SK-N-SH treated with all-trans-retinoic acid at 6 μM for 48 hours (cell line): Measurements from ENCODE around the gene PTPRG.

Source experiments
- ATAC-seq: fragments of 200-7000 bp; cut with Tn5 transposase; 3 replicates; pipeline ENCODE4 v1.9.1; 2020; ENCODE audit warnings: mild to moderate bottlenecking, moderate library complexity
- ARNTL ChIP-seq: fragments of 450-650 bp; formaldehyde crosslinking; IDR thresholded peaks from 2 replicates; pipeline ENCODE4 v1.5.0; 2020; ENCODE audit warnings: low read depth, mild to moderate bottlenecking, moderate library complexity, borderline replicate concordance
- BACH2 ChIP-seq: fragments of 250-450 bp; sonication (Bioruptor Pico); IDR thresholded peaks from 2 replicates; pipeline ENCODE4 v1.9.0; 2021; ENCODE audit warnings: mild to moderate bottlenecking, borderline replicate concordance
- CREB5 ChIP-seq: fragments of 250-450 bp; sonication (Bioruptor Pico); IDR thresholded peaks from 2 replicates; pipeline ENCODE4 v1.5.1; 2020; ENCODE audit warnings: low read depth, mild to moderate bottlenecking, moderate library complexity
- CSRNP3 ChIP-seq: fragments of 250-450 bp; sonication (Bioruptor Pico); IDR thresholded peaks from 2 replicates; pipeline ENCODE4 v1.5.1; 2021; ENCODE audit warnings: mild to moderate bottlenecking, moderate library complexity
- ESRRG ChIP-seq: fragments of 250-450 bp; sonication (Bioruptor Pico); IDR thresholded peaks from 2 replicates; pipeline ENCODE4 v1.6.1; 2021; ENCODE audit warnings: mild to moderate bottlenecking
- ISL1 ChIP-seq: fragments of 250-450 bp; sonication (Bioruptor Pico); IDR thresholded peaks from 2 replicates; pipeline ENCODE4 v2.1.2; 2022; ENCODE audit warnings: mild to moderate bottlenecking, moderate library complexity
- OSR1 ChIP-seq: fragments of 250-450 bp; sonication (Bioruptor Pico); IDR thresholded peaks from 2 replicates; pipeline ENCODE4 v1.8.0; 2022; ENCODE audit warnings: moderate library complexity, mild to moderate bottlenecking, inconsistent platforms
- PATZ1 ChIP-seq: fragments of 250-450 bp; sonication (Bioruptor Pico); IDR thresholded peaks from 2 replicates; pipeline ENCODE4 v1.8.0; 2020; ENCODE audit warnings: mild to moderate bottlenecking, moderate library complexity, borderline replicate concordance
- PPARA ChIP-seq: fragments of 250-450 bp; sonication (Bioruptor Pico); IDR thresholded peaks from 2 replicates; pipeline ENCODE4 v1.5.0; 2020; ENCODE audit warnings: mild to moderate bottlenecking, borderline replicate concordance
- RARB ChIP-seq: fragments of 250-450 bp; sonication (Bioruptor Pico); IDR thresholded peaks from 2 replicates; pipeline ENCODE4 v1.8.0; 2021; ENCODE audit warnings: mild to moderate bottlenecking, moderate library complexity
- SNAI2 ChIP-seq: fragments of 250-450 bp; sonication (Bioruptor Pico); IDR thresholded peaks from 2 replicates; pipeline ENCODE4 v1.5.0; 2020; ENCODE audit warnings: mild to moderate bottlenecking, moderate library complexity
- TOX ChIP-seq: fragments of 250-450 bp; sonication (Bioruptor Pico); IDR thresholded peaks from 2 replicates; pipeline ENCODE4 v1.8.0; 2021; ENCODE audit warnings: mild to moderate bottlenecking, moderate library complexity, borderline replicate concordance
- TSHZ2 ChIP-seq: fragments of 250-450 bp; sonication (Bioruptor Pico); IDR thresholded peaks from 2 replicates; pipeline ENCODE4 v1.5.0; 2020; ENCODE audit warnings: mild to moderate bottlenecking, moderate library complexity
- ZC3H10 ChIP-seq: fragments of 250-450 bp; sonication (Bioruptor Pico); IDR thresholded peaks from 2 replicates; pipeline ENCODE4 v1.5.1; 2021; ENCODE audit warnings: mild to moderate bottlenecking, moderate library complexity
- ZFP3 ChIP-seq: fragments of 250-450 bp; sonication (Bioruptor Pico); IDR thresholded peaks from 2 replicates; pipeline ENCODE4 v1.5.0; 2020; ENCODE audit warnings: mild to moderate bottlenecking, moderate library complexity
- ZFP30 ChIP-seq: fragments of 450-650 bp; formaldehyde crosslinking; IDR thresholded peaks from 2 replicates; pipeline ENCODE4 v1.5.0; 2022; ENCODE audit warnings: mild to moderate bottlenecking, moderate library complexity
- ZNF565 ChIP-seq: fragments of 450-650 bp; formaldehyde crosslinking; conservative IDR thresholded peaks from 2 replicates; pipeline ENCODE4 v1.5.0; 2020; ENCODE audit warnings: low read depth, mild to moderate bottlenecking, moderate library complexity
- ZNF70 ChIP-seq: fragments of 450-650 bp; formaldehyde crosslinking; IDR thresholded peaks from 2 replicates; pipeline ENCODE4 v1.5.0; 2020; ENCODE audit warnings: mild to moderate bottlenecking, moderate library complexity
- ZNF8 ChIP-seq: fragments of 450-650 bp; formaldehyde crosslinking; IDR thresholded peaks from 2 replicates; pipeline ENCODE4 v1.5.0; 2020; ENCODE audit warnings: mild to moderate bottlenecking, moderate library complexity

The PTPRG gene

GRCh38 chr3:62098646-62099365 is 537.4 kb downstream of the PTPRG start:
- ATAC-seq = no peak
- TF ChIP-seq ZC3H10 (CRISPR knock-in tag) (no peak), BACH2 (CRISPR knock-in tag) (no peak), CREB5 (no peak), TOX (CRISPR knock-in tag) (no peak), OSR1 (CRISPR knock-in tag) (no peak), TSHZ2 (CRISPR knock-in tag) (no peak)

- ATAC-seq = no peak
- TF ChIP-seq PATZ1 = no peak
- no peak for TF ChIP-seq PPARA (CRISPR knock-in tag)
- no peak for TF ChIP-seq RARB
- TF ChIP-seq SNAI2 (CRISPR knock-in tag) = no peak
- TF ChIP-seq ZNF8 (CRISPR knock-in tag) = no peak
- no peak for TF ChIP-seq ZNF565
- TF ChIP-seq BACH2 (CRISPR knock-in tag) = no peak
- TF ChIP-seq ISL1 (CRISPR knock-in tag) = no peak
- no peak for TF ChIP-seq OSR1 (CRISPR knock-in tag)
- TF ChIP-seq ZFP30 (CRISPR knock-in tag) = no peak
- TF ChIP-seq CSRNP3 = no peak
- no peak for TF ChIP-seq ARNTL
- TF ChIP-seq ZNF70 = no peak
- no peak for TF ChIP-seq ZFP3 (CRISPR knock-in tag)
- TF ChIP-seq ESRRG (CRISPR knock-in tag) = no peak
- TF ChIP-seq TSHZ2 (CRISPR knock-in tag) = no peak
- TF ChIP-seq TOX (CRISPR knock-in tag) = no peak
- TF ChIP-seq CREB5 = no peak
These were observed 539.1 kb downstream of the PTPRG start for GRCh38 chr3:62100282-62100989.
